GM19438 (cell line): ENCODE results near the gene C1RL.
"Not testable (repeated sequence)": the region's sequence is repeated elsewhere in the genome, so short reads cannot be mapped to it uniquely, and the experiment has no call there.

Experiments used
- ATAC-seq: cut with Tn5 transposase; IDR thresholded peaks from one replicate; pipeline ENCODE4 v1.9.1; 2021; ENCODE audit warnings: low read depth; ENCODE audit not compliant: unreplicated experiment

C1RL gene

GRCh38 chr12:7068994-7069346 is 40.0 kb downstream of the C1RL start:
- no peak for ATAC-seq

- ATAC-seq, result no peak
Observed at GRCh38 chr12:7068240-7068993, 40.6 kb downstream of the C1RL start.

- ATAC-seq, result no peak
Observed at GRCh38 chr12:7067096-7067495, 41.9 kb downstream of the C1RL start.

GRCh38 chr12:7066596-7066995 is 42.4 kb downstream of the C1RL start:
- no peak for ATAC-seq

GRCh38 chr12:7065073-7065623 is 43.9 kb downstream of the C1RL start:
- ATAC-seq, result no peak

- no peak for ATAC-seq
Observed at GRCh38 chr12:7064516-7064915, 44.5 kb downstream of the C1RL start.

GRCh38 chr12:7061596-7061995 is 47.4 kb downstream of the C1RL start:
- ATAC-seq, result no peak

- no peak for ATAC-seq
Observed at GRCh38 chr12:7061138-7061537, 47.9 kb downstream of the C1RL start.

GRCh38 chr12:7060353-7060954 is 48.6 kb downstream of the C1RL start, which contains the start of gene C1S:
Gene C1S (plus strand): TSS chr12:7060718. CDS start chr12:7061913, 1,195 bp downstream.
- ATAC-seq, result no peak

- ATAC-seq, result no peak
Observed at GRCh38 chr12:7059780-7060179, 49.2 kb downstream of the C1RL start.

- ATAC-seq, result no peak
Observed at GRCh38 chr12:7058850-7059395, 50.1 kb downstream of the C1RL start.

- ATAC-seq, result no peak
Observed at GRCh38 chr12:7058163-7058845, 50.7 kb downstream of the C1RL start.

- ATAC-seq, result not testable (repeated sequence)
Observed at GRCh38 chr12:7055736-7056135, 53.3 kb downstream of the C1RL start.

- ATAC-seq, result no peak
Observed at GRCh38 chr12:7054925-7055324, 54.1 kb downstream of the C1RL start.

- ATAC-seq, result not testable (repeated sequence)
Observed at GRCh38 chr12:7049973-7050372, 59.0 kb downstream of the C1RL start.

- ATAC-seq, result not testable (repeated sequence)
Observed at GRCh38 chr12:7049445-7049951, 59.5 kb downstream of the C1RL start.

GRCh38 chr12:7047306-7047705 is 61.7 kb downstream of the C1RL start:
- no peak for ATAC-seq

GRCh38 chr12:7046383-7047105 is 62.5 kb downstream of the C1RL start:
- ATAC-seq, result no peak

- ATAC-seq, result no peak
Observed at GRCh38 chr12:7045913-7046312, 63.1 kb downstream of the C1RL start.
